GM12801 (cell line): ENCODE data around the gene C12orf50.

ENCODE experiments used
- CTCF ChIP-seq: IDR thresholded peaks from one replicate; pipeline ENCODE4 v1.5.1; 2011; ENCODE audit warnings: control low read depth; ENCODE audit not compliant: insufficient read length; ENCODE audit errors: extremely low read depth

Gene C12orf50

GRCh38 chr12:88015825-88016224, 13.4 kb downstream of the C12orf50 start:
- TF ChIP-seq CTCF = no peak

GRCh38 chr12:88011755-88012154, 17.4 kb downstream of the C12orf50 start:
- no peak for TF ChIP-seq CTCF

- no peak for TF ChIP-seq CTCF
Measured at GRCh38 chr12:88006351-88006750, 22.9 kb downstream of the C12orf50 start.

GRCh38 chr12:88001327-88001726, 27.9 kb downstream of the C12orf50 start:
- no peak for TF ChIP-seq CTCF

- no peak for TF ChIP-seq CTCF
Measured at GRCh38 chr12:87995581-87996178, 33.5 kb downstream of the C12orf50 start.

- TF ChIP-seq CTCF = no peak
Measured at GRCh38 chr12:87991483-87991882, 37.7 kb downstream of the C12orf50 start.

- no peak for TF ChIP-seq CTCF
Measured at GRCh38 chr12:87988534-87988933, 40.7 kb downstream of the C12orf50 start.
